Kasumi-1 (cell line): ENCODE results near the gene CABP2.
"Not testable (repeated sequence)": the region's sequence is repeated elsewhere in the genome, so short reads cannot be mapped to it uniquely, and the experiment has no call there.

Experiments used
- DNase-seq, 2 experiments: peaks; one replicate each; lab custom pipeline; 2025; lab: John Stamatoyannopoulos, UW

Gene CABP2

GRCh38 chr11:67522844-67523555 lies at the start of gene CABP2:
Gene CABP2, minus strand, starts transcription at chr11:67523446. Its CDS starts 120 bp downstream, at chr11:67523326.
- no peak for DNase-seq

DNA sequence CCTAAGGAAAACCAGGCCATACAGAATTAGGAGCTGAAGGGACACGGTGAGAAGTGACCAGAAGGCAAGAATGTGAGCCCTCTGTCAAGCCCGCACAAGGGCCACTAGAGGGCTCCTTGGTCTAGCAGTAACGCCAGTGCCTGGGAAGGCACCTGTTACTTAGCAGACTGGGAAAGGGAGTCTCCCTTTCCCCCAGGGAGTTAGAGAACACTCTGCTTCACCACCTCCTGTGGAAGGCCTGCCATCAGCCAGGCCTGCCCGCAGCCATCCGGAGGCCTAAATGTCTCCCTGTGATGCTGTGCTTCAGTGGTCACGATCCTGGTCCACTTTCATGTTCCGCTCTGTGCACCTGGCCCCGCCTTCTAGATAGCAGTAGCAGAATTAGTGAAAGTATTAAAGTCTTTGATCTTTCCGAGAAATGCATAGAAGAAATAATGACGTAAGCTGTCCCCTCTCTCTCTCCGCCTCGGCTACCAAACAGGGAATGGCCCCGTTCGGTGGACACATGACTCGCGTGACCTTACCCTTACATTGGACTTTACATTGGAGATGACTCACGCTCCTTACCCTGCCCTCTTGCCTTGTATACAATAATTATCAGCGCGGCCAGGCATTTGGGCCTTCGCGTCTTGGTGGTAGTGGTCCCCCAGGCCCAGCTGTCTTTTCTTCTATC lies 49.6 kb upstream of the CABP2 start:
- DNase-seq = peak; percentile 37 to 65

GRCh38 chr11:67572305-67572704 lies 49.1 kb upstream of the CABP2 start:
- DNase-seq = no peak

DNA sequence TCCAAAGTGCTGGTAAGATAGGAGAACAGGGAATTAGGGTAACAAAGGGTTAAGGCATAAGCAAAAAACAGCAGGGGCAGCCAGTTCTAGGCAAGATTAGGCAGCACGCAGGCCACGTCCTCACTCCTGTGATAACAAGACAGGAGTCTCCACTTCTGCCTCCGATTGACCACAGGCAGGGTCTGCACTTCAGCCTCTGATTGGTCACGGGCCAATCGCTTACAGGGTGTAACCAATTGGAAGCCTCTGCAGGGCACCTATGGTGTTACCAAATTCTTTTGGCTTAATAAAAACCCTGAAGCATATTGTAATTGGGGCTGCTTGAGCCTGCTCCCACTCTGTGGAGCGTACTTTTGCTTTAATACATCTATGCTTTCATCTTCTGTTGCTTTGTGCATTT lies 48.2 kb upstream of the CABP2 start:
- DNase-seq = no peak

- DNase-seq = no peak
These were observed 41.0 kb upstream of the CABP2 start for GRCh38 chr11:67564230-67564629.

DNA sequence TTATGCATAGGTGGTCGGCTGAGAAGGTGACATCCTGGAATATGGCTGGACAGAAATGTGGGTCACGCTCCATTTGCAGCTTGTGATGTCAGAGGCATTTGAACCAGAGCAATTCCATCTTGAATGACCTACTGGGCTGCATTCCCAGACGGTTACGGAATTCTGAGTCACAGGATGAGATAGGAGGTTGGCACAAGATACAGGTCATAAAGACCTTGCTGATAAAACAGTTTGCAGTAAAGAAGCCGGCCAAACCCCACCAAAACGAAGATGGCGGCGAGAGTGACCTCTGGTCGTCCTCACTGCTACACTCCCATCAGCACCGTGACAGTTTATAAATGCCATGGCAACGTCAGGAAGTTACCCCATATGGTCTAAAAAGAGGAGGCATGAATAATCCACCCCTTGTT lies 40.5 kb upstream of the CABP2 start:
- not testable (repeated sequence) for DNase-seq

- no peak for DNase-seq
These were observed 39.9 kb upstream of the CABP2 start for GRCh38 chr11:67562963-67563704.

DNA sequence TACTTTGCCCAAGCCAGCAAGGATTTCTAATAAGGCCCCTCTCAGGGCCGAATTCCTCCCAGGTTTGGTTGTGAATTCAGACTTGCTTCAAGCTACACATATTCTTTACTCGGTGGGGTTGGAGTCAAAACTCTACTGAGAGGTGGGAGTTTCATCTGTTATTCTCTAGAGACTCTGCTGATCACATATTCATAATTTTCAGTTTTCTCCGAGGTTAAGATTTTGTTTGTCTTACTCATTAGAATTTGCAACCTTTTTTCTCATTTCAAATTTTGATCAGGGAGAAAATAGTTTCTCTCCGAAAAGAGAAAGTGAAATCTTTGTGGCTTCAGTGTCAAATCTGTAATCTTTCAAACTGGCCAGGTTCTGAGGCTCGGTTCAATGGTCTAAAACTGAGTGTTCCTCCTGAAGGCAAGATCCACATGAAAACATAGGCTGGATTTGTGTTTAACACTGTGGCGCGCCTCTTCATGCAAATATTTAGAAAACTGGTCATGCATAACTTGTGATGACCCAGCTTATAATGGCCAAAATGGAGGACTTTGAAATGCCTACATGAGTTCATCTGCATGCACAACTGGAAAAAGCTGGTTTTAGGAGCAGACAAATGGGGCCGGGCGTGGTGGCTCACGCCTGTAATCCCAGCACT lies 38.8 kb upstream of the CABP2 start:
- DNase-seq = no peak

- DNase-seq = no peak
These were observed 35.0 kb upstream of the CABP2 start for GRCh38 chr11:67558084-67558772.

DNA sequence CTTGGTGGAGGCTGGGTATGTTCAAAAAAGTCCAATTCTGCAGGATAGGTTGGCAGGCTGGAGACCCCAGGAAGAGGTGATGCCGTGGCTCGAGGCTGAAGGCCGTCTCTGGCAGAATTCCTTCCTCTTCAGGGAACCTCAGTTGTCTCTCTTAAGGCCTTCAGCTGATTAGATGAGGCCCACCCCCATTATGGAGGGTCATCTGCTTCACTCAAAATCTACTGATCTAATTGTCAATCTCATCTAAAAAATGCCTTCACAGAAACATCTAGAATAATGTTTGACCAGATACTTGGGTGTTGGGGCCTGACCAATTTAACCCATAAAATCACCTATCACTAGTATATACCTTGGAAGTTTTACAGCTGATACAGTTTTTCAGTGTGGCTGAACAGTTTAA lies 33.0 kb upstream of the CABP2 start:
- DNase-seq = no peak

DNA sequence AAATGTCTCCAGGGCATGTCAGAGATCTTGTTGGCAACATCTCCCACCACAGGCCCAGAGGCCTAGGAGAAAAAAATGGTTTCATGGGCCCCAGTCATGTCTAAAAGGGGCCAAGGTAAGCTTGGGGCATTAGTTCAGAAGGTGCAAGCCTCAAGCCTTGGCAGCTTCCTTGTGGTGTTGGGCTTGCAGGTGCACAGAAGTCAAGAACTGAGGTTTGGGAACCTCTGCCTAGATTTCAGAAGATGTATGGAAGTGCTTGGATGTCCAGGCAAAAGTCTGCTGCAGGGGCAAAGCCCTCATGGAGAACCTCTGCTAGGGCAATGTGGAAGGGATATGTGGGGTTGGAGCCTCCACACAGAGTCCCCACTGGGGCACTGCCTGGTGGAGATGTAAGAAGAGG lies 28.5 kb upstream of the CABP2 start:
- not testable (repeated sequence) for DNase-seq

DNA sequence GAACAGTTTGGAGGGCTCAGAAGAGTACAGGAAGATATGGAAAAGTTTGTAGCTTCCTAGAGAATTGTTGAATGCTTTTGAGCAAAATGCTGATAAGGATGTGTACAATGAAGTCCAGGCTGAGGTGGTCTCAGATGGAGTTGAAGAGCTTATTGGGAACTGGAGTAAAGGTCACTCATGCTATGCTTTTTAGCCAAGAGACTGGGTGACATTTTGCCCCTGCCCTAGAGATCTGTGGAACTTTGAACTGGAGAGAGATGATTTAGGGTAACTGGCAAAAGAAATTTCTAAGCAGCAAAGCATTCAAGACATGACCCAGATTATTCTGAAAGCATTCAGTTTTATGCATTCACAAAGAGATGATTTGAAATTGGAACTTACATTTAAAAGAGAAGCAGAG lies 27.9 kb upstream of the CABP2 start:
- DNase-seq = no peak

- no peak for DNase-seq
These were observed 25.4 kb upstream of the CABP2 start for GRCh38 chr11:67548555-67549110.

DNA sequence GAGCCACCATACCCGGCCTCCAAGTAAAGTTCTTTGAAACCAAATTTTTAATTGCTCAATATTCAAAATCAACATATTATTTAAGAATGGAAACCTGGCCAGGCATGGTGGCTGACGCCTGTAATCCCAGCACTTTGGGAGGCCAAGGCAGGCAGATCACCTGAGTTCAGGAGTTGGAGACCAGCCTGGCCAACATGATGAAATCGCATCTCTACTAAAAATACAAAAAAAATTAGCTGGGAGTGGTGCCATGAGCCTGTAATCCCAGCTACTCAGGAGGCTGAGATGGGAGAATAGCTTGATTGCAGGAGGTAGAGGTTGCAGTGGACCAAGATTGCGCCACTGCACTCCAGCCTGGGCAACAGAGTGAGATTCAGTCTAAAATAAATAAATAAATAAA lies 24.9 kb upstream of the CABP2 start:
- not testable (repeated sequence) for DNase-seq

DNA sequence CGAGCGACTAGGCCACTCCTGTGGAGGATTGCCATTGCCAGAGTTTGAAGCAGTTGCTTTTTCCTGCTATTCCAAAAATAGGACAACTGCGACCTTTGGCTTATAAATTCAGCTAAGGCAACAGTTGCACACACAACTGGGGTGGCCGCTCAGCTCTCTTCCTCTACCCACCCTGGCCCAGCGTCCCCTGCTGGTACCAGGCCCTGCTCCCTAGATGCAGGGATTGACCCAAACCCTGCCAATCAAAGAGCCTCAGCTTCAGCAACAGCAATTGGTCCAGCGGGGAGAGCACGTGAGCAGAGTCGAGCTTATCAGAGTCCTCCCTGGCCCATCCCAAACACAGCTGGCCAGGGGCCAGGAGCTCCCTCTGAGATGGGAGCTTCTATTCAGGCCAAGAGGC lies 22.0 kb upstream of the CABP2 start:
- no peak for DNase-seq

GRCh38 chr11:67544616-67545242 lies 21.5 kb upstream of the CABP2 start:
- no peak for DNase-seq

- DNase-seq = no peak
These were observed 20.3 kb upstream of the CABP2 start for GRCh38 chr11:67543585-67543984.

GRCh38 chr11:67542971-67543370 lies 19.7 kb upstream of the CABP2 start:
- DNase-seq = no peak

DNA sequence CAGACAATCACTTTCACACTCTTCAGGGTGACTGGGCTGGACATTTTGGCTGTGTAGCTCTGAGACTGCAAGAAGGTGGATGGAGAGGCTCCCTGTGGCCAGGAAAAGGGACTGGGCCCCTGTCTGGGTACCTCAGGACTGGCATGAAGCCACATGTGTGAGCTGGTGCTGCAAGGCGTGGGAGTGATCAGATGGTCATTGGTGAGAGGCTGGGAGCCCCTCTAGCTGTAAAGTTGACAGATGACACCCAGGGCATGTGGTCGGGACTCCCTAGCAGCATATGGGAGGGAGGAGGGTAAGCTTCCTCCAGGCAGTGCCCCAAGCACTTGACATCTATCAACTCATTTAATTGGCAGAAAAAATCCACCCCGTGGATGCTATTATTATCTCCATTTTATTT lies 18.9 kb upstream of the CABP2 start:
- DNase-seq = no peak

DNA sequence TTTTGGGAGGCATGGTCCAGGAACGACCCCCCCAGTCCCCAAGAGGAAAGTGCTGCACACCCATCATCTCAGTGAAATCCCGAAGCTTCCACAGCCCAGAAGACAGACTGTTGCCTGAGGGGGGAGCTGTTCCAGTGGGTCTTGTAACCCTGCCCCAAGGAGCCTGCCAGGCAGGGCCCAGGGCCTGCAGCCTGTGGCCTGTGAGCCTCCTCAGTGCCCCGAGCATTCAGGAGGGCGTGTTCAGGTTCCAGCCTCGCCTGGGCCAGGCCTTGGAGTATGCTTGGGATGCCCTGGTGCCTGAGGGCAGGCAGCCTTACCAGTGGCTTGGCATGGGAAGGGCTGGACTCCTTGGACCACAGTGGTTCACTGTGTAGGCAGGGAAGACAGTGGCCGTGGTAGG lies 18.0 kb upstream of the CABP2 start:
- DNase-seq = no peak

DNA sequence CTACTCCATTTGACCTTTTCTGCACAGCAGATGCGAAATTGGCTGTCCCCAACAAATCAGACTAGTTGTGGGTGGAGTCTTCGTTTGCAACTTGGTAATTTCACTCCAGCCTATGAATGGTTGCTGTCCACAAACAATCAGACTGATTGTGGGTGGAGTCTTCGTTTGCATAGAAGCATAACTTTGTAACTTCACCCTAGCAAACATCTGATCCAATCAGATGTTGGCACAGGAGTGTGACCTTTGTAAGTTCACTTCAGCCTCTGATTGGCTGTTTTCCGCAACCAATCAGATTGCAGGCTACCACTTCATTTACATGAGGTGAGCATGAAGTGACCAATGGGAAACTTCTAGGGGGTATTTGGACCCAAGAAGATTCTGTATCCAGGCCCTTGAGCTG lies 16.3 kb upstream of the CABP2 start:
- DNase-seq = no peak
